Measurements from ENCODE around the gene PUS1.

The PUS1 gene

GRCh38 chr12:131943389-131943788 lies 14.3 kb downstream of the PUS1 start:
- no peak overlapping the region for H3K27ac ChIP-seq
- TF ChIP-seq ZFX (IDR thresholded peaks at IDR 0.05), result no peak
- TF ChIP-seq, protein P1, sequence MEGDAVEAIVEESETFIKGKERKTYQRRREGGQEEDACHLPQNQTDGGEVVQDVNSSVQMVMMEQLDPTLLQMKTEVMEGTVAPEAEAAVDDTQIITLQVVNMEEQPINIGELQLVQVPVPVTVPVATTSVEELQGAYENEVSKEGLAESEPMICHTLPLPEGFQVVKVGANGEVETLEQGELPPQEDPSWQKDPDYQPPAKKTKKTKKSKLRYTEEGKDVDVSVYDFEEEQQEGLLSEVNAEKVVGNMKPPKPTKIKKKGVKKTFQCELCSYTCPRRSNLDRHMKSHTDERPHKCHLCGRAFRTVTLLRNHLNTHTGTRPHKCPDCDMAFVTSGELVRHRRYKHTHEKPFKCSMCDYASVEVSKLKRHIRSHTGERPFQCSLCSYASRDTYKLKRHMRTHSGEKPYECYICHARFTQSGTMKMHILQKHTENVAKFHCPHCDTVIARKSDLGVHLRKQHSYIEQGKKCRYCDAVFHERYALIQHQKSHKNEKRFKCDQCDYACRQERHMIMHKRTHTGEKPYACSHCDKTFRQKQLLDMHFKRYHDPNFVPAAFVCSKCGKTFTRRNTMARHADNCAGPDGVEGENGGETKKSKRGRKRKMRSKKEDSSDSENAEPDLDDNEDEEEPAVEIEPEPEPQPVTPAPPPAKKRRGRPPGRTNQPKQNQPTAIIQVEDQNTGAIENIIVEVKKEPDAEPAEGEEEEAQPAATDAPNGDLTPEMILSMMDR (conservative IDR thresholded peaks at IDR 0.05), result no peak

GRCh38 chr12:131943876-131944275 lies 14.8 kb downstream of the PUS1 start:
- TF ChIP-seq, protein P1 (conservative IDR thresholded peaks at IDR 0.05), result no peak
- TF ChIP-seq ZFX (IDR thresholded peaks at IDR 0.05), result no peak
- no peak overlapping the region for H3K27ac ChIP-seq

- H3K27ac ChIP-seq, result no peak overlapping the region
- TF ChIP-seq, protein P1 (conservative IDR thresholded peaks at IDR 0.05), result no peak
- no peak for TF ChIP-seq ZFX (IDR thresholded peaks at IDR 0.05)
These were observed 15.7 kb downstream of the PUS1 start for GRCh38 chr12:131944601-131945251.

DNA sequence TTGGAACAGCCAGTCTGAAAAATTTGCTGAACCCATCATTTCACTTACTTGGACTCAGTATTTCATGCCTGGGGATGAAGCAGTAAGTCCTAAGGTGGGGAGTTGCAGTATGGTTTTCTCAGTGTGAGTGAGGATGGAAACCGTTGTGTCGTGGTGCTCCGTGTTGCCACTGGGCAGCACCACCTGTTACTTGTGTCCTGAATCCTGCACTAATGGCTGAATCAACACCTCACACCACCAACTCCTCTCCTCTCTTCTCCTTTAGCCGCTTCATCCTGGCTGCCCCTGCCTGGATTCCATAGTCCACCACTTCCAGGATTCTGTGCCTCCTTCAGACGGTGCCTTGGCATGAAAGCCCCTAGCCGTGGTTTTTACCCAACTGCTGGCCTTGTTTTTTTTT lies 17.7 kb downstream of the PUS1 start:
- TF ChIP-seq ZFX (IDR thresholded peaks at IDR 0.05), result no peak
- TF ChIP-seq, protein P1 (conservative IDR thresholded peaks at IDR 0.05), result no peak
- no peak overlapping the region for H3K27ac ChIP-seq

GRCh38 chr12:131947482-131948027 lies 18.5 kb downstream of the PUS1 start:
- TF ChIP-seq, protein P1 (conservative IDR thresholded peaks at IDR 0.05), result no peak
- no peak overlapping the region for H3K27ac ChIP-seq

DNA sequence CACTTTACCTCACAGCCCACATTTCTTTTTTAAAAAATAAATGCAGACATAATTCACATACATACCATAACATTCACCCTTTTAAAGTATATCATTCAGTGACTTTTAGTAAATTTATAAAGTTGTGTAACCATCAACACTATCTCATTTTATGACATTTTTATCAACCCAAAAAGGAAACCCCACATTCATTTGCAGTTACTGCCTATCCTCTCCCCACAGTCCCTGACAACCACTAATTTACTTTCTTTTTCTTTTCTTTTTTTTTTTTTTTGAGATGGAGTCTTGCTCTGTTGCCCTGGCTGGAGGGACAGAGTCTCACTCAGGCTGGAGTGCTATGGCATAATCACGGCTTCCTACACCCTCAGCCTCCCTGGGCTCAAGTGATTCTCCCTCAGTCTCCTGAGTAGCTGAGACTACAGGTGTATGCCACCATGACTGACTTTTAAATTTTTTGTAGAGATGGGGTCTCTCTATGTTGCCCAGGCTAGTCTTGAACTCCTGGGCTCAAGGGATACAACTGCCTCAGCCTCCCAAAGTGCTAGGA lies 19.2 kb downstream of the PUS1 start:
- H3K27ac ChIP-seq, result no peak overlapping the region
- TF ChIP-seq, protein P1 (conservative IDR thresholded peaks at IDR 0.05), result no peak
- no peak for TF ChIP-seq ZFX (IDR thresholded peaks at IDR 0.05)

DNA sequence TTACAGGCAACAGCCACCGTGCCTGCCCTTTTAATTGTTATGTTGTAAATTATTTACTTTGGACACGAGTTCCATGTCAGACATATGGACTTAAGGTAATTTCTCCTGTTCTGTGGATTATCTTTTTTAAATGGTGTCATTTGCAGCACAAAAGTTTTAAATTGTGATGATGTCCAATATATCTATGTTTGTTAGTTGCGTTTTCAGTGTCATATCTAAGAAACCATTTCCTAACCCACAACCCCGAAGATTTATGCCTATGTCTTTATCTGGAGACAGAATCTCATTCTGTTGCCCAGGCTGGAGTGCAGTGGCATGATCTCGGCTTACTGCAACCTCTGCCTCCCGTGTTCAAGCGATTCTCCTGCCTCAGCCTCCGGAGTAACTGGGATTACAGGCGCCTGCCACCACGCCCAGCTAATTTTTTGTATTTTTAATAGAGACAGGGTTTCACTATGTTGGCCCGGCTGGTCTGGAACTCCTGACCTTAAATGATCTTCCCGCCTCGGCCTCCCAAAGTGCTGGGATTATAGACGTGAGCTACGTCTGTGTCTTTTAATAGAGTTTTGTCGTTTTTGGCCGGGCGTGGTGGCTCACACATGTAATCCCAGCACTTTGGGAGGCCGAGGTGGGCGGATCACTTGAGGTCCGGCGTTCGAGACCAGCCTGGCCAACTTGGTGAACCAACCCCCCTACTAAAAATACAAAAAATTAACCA lies 19.8 kb downstream of the PUS1 start:
- peak overlapping the region; percentile 81 for H3K27ac ChIP-seq

Measured in C4-2B (cell line).